Ectodermal cell (in vitro differentiated cells): ENCODE measurements around the gene NDUFAF2.

ENCODE experiments used
- H3K27ac ChIP-seq: 2 replicates; pipeline ENCODE4 v1.7.0; 2013; ENCODE audit warnings: mild to moderate bottlenecking, low read depth, low read length; ENCODE audit not compliant: insufficient read depth, poor library complexity, severe bottlenecking
- H3K27me3 ChIP-seq: 2 replicates; pipeline ENCODE4 v1.7.0; 2013; ENCODE audit warnings: mild to moderate bottlenecking, low read length; ENCODE audit not compliant: insufficient read depth, control insufficient read depth, poor library complexity, severe bottlenecking
- H3K36me3 ChIP-seq: one replicate; pipeline ENCODE4 v1.7.0; 2013; ENCODE audit warnings: low read length; ENCODE audit not compliant: control insufficient read depth, insufficient read depth
- H3K4me1 ChIP-seq: one replicate; pipeline ENCODE4 v1.7.0; 2013; ENCODE audit warnings: low read length; ENCODE audit not compliant: control insufficient read depth, insufficient read depth
- H3K4me3 ChIP-seq: 2 replicates; pipeline ENCODE4 v1.7.0; 2013; ENCODE audit warnings: low read depth, low read length, control low read depth; ENCODE audit not compliant: insufficient read depth
- H3K9me3 ChIP-seq: 2 replicates; pipeline ENCODE4 v1.7.0; 2013; ENCODE audit warnings: mild to moderate bottlenecking, low read length, moderate library complexity; ENCODE audit not compliant: control insufficient read depth
- WGBS, 2 experiments: methylation state at CpG; one replicate each; pipeline ENCODE4 v1.1.7; 2013; ENCODE audit warnings: missing lambda C conversion rate in 2 of 2; 5-methylcytosine and 5-hydroxymethylcytosine counted together

Gene NDUFAF2

GRCh38 chr5:60989790-60990189 lies 44.8 kb downstream of the NDUFAF2 start:
- Histone ChIP-seq H3K27ac (no peak overlapping the region), H3K4me1 (no peaks in the 10 kb centered on the region), H3K36me3 (no peaks in the 10 kb centered on the region), H3K4me3 (no peak overlapping the region), H3K9me3 (peaks cover 3% of the 10 kb centered on the region), H3K27me3 (no peaks in the 10 kb centered on the region)
- 96 to 100% methylated on average over 2 to 3 of the region's 4 CpGs for WGBS, 2 experiments

- H3K4me1 ChIP-seq = no peaks in the 10 kb centered on the region
- H3K4me3 ChIP-seq = no peak overlapping the region
- H3K9me3 ChIP-seq = peaks cover 3% of the 10 kb centered on the region
- 94 to 95% methylated on average over 6 of the region's 6 CpGs for WGBS, 2 experiments
- no peaks in the 10 kb centered on the region for H3K36me3 ChIP-seq
- H3K27me3 ChIP-seq = no peaks in the 10 kb centered on the region
- H3K27ac ChIP-seq = no peak overlapping the region
These were observed 47.9 kb downstream of the NDUFAF2 start for GRCh38 chr5:60992871-60993270.

GRCh38 chr5:60993425-60993824 lies 48.4 kb downstream of the NDUFAF2 start:
- no peak overlapping the region for H3K27ac ChIP-seq
- H3K4me3 ChIP-seq = no peak overlapping the region
- H3K4me1 ChIP-seq = no peaks in the 10 kb centered on the region
- 93 to 96% methylated on average over 2 of the region's 2 CpGs for WGBS, 2 experiments
- no peaks in the 10 kb centered on the region for H3K36me3 ChIP-seq
- no peaks in the 10 kb centered on the region for H3K27me3 ChIP-seq
- H3K9me3 ChIP-seq = peaks cover 3% of the 10 kb centered on the region

GRCh38 chr5:60993875-60994571 lies 49.0 kb downstream of the NDUFAF2 start:
- H3K9me3 ChIP-seq = peaks cover 3% of the 10 kb centered on the region
- H3K4me3 ChIP-seq = no peak overlapping the region
- no peak overlapping the region for H3K27ac ChIP-seq
- H3K27me3 ChIP-seq = no peaks in the 10 kb centered on the region
- H3K36me3 ChIP-seq = no peaks in the 10 kb centered on the region
- 90% methylated on average over 11 of the region's 11 CpGs for WGBS, 2 experiments
- no peaks in the 10 kb centered on the region for H3K4me1 ChIP-seq

GRCh38 chr5:60996368-60996767 lies 51.4 kb downstream of the NDUFAF2 start:
- Histone ChIP-seq H3K27me3 (no peaks in the 10 kb centered on the region), H3K9me3 (no peaks in the 10 kb centered on the region), H3K27ac (no peak overlapping the region), H3K4me1 (no peaks in the 10 kb centered on the region), H3K4me3 (no peak overlapping the region), H3K36me3 (no peaks in the 10 kb centered on the region)
- 95 to 100% methylated on average over 3 of the region's 3 CpGs for whole genome bisulfite sequencing, 2 experiments

- H3K27me3 ChIP-seq = no peaks in the 10 kb centered on the region
- no peaks in the 10 kb centered on the region for H3K4me1 ChIP-seq
- 100% methylated on average over 1 of the region's 1 CpG for WGBS, 2 experiments
- H3K36me3 ChIP-seq = no peaks in the 10 kb centered on the region
- no peak overlapping the region for H3K27ac ChIP-seq
- H3K9me3 ChIP-seq = no peaks in the 10 kb centered on the region
- no peak overlapping the region for H3K4me3 ChIP-seq
These were observed 52.7 kb downstream of the NDUFAF2 start for GRCh38 chr5:60997721-60998120.

- Histone ChIP-seq H3K4me1 (no peaks in the 10 kb centered on the region), H3K4me3 (no peak overlapping the region), H3K9me3 (no peaks in the 10 kb centered on the region), H3K27ac (no peak overlapping the region), H3K27me3 (no peaks in the 10 kb centered on the region), H3K36me3 (no peaks in the 10 kb centered on the region)
These were observed 55.9 kb downstream of the NDUFAF2 start for GRCh38 chr5:61000887-61001286.

- WGBS, 2 experiments = 96 to 99% methylated on average over 3 of the region's 3 CpGs
- H3K36me3 ChIP-seq = no peaks in the 10 kb centered on the region
- H3K27me3 ChIP-seq = no peaks in the 10 kb centered on the region
- no peak overlapping the region for H3K4me3 ChIP-seq
- H3K9me3 ChIP-seq = no peaks in the 10 kb centered on the region
- no peak overlapping the region for H3K27ac ChIP-seq
- no peaks in the 10 kb centered on the region for H3K4me1 ChIP-seq
These were observed 56.6 kb downstream of the NDUFAF2 start for GRCh38 chr5:61001647-61002046.

GRCh38 chr5:61002611-61003355 lies 57.8 kb downstream of the NDUFAF2 start:
- Histone ChIP-seq H3K4me1 (no peaks in the 10 kb centered on the region), H3K4me3 (no peak overlapping the region), H3K27ac (no peak overlapping the region), H3K9me3 (no peaks in the 10 kb centered on the region), H3K27me3 (no peaks in the 10 kb centered on the region), H3K36me3 (no peaks in the 10 kb centered on the region)
- 74 to 81% methylated on average over 4 of the region's 4 CpGs for WGBS, 2 experiments

- Histone ChIP-seq H3K9me3 (no peaks in the 10 kb centered on the region), H3K36me3 (no peaks in the 10 kb centered on the region), H3K27ac (no peak overlapping the region), H3K4me1 (no peaks in the 10 kb centered on the region), H3K4me3 (no peak overlapping the region), H3K27me3 (no peaks in the 10 kb centered on the region)
These were observed 59.4 kb downstream of the NDUFAF2 start for GRCh38 chr5:61004448-61004847.
